G401.6 (cell line): ENCODE data around the gene LMAN1.

Experiments used
- FAIRE-seq: peaks from 2 replicates; lab custom pipeline; 2012; peaks lifted over from hg19 to GRCh38; lab: Jason Lieb, UNC

Gene LMAN1

GRCh38 chr18:59360381-59360780 lies 1.3 kb upstream of the LMAN1 start:
- no peak for FAIRE-seq

GRCh38 chr18:59359576-59359952 lies 499 bp upstream of the LMAN1 start:
- FAIRE-seq = no peak

DNA sequence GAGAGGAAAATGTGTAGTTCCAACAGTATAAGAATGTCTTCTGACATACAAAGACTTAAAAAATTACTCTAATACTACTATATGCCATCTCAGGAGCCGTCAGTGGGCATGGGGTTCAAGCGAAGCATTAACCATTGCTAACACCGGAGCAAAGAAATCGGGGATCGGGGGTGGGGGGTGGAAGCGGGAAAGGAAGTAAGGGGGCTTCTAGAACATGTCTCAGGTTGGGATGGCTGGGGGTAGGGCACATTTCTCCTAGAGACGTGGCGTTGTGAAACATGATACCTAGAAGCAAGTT lies 702 bp downstream of the LMAN1 start:
- no peak for FAIRE-seq

- no peak for FAIRE-seq
Measured at GRCh38 chr18:59357928-59358327, 1.1 kb downstream of the LMAN1 start.

DNA sequence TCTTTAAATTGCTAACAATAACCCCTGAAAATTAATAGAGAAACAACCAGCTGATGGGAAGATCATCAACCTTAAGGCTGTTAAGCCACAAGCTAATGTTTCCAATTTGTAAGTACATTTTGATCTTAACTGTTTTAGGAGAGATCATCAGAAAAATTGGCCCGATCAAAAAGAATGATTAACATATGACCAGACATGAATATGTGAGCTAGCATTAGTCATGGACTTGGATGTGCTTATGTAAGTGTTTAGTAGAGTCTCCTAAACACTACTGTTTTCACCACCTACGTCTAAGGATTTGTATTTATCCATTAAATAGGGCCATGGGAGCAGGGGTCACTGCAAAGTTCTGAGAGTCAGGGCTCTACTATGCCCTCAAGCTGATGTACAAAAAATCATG lies 4.3 kb downstream of the LMAN1 start:
- FAIRE-seq = no peak

- FAIRE-seq = no peak
Measured at GRCh38 chr18:59353079-59353680, 5.9 kb downstream of the LMAN1 start.

DNA sequence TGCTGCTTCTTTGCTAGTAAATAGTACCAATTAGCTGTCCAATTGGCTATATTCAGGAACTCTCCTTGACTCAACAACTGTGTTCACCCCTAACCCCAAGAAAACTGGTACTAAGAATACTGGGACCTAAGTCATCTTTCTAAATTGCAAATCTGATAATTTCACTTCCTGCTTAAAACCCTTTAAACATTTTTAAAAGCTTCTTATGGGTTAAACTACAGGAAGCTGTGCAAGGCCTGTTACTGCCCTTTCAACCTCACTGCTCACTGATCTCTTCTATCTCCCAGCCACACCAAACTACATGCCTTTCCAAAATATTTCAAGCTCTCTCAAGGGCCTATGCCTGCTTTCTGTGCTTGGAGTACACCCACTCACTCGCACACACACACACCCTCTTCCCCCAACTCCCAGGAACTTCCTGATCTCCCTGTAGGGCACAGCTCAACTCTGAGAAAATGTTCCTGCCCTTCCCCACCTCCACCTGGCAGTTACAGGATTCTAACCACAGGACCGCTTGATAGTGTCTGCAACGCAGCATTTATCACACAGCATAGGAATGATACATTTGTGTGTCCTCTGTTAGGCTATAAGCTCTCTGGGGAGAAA lies 6.7 kb downstream of the LMAN1 start:
- FAIRE-seq = no peak

GRCh38 chr18:59345556-59345955 lies 13.5 kb downstream of the LMAN1 start:
- FAIRE-seq = no peak

DNA sequence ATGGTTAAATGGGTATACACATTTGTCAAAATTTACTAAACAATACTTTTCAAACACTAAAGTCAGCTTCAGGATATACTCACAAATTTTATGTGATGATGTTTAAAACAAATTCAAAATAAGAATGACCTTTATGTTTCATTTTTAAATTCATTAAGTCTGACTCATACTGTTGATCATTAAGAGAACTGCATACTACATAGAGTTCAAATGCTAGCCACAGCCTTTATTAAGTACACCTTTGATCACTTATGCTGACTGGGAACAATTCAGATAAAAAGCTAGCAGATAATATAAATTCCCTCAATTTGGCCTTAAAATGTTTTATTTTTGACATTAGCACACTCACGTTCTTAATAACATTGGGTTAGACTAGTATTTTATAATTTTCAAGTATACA lies 14.1 kb downstream of the LMAN1 start:
- no peak for FAIRE-seq

GRCh38 chr18:59343926-59344325 lies 15.1 kb downstream of the LMAN1 start:
- no peak for FAIRE-seq

DNA sequence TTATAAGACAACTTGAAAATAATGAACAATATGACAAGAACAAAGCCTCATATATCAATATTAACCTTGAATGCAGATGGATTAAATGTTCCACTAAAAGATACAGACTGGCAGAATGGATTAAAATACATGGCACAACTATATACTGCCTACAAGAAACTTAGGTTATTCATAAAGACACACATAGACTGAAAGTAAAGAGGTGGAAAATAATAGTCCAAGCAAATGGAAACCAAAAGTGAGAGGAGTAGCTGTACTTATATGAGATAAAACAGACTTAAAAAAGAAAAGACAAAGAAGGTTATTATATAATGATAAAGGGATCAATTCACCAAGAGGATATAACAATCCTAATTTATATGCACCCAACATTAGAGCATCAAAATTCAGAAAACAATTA lies 18.2 kb downstream of the LMAN1 start:
- peak; percentile 37 for FAIRE-seq

DNA sequence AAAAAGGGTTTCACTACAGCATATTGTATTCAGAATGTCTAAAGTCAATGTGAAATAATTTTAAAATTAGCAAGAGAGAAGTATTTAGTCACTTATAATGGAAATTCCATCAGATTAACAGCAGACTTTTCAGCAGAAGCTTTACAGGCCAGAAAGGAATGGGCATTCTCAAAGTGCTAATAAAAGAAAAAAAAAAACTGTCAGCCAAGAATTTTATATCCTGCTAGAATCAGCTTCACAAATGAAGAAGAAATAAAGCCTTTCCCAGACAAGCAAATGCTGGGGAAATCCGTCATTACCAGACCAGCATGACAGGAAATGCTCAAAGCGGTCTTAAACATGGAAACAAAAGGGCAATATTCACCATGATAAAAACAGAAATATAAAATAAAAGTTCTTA lies 18.8 kb downstream of the LMAN1 start:
- FAIRE-seq = no peak

DNA sequence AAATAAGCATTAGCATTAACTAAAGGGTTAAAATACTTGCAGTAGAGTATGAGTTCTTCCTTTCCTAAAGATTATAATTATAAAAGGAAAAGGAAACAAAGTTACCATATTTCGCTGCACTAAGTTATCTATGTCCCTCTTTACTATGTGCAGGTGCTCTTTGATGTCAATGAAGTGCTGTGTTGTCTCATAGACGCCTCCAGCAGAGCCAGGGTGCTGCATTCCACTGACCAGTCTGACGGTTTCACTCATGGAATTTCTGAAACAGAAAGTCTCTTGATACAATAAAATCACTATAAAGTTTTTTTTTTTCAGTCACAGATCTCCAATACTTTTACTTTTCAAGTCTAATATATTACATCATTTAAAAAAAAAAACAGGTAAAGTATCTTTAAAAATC lies 26.1 kb downstream of the LMAN1 start:
- no peak for FAIRE-seq

- FAIRE-seq = no peak
Measured at GRCh38 chr18:59328683-59329082, 30.4 kb downstream of the LMAN1 start.

- FAIRE-seq = no peak
Measured at GRCh38 chr18:59325965-59326364, 33.1 kb downstream of the LMAN1 start.

DNA sequence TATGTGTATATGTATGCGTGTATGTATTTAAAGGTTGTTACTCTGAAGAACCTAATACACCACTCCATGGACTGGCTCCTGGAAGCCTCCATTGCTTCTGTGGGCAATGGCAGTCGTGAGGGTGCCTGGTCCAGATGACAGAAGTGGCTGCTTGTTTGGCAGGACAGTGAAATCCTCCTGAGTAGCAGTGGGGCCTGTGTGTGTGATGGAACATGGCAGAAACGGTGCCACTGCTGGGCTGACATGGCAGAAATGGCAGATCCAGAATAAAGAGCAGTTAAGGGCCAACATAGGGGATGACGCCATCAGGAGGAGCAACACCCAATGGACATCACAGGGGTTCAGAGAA lies 34.5 kb downstream of the LMAN1 start:
- FAIRE-seq = no peak

GRCh38 chr18:59323931-59324622 lies 35.0 kb downstream of the LMAN1 start:
- no peak for FAIRE-seq

GRCh38 chr18:59318460-59319050 lies 40.5 kb downstream of the LMAN1 start, which contains the start of gene CPLX4:
CPLX4 (minus strand) TSS chr18:59318649; CDS start chr18:59318462, 187 bp downstream.
- no peak for FAIRE-seq

- no peak for FAIRE-seq
Measured at GRCh38 chr18:59311631-59312030, 47.4 kb downstream of the LMAN1 start.

- no peak for FAIRE-seq
Measured at GRCh38 chr18:59308938-59309260, 50.2 kb downstream of the LMAN1 start.

DNA sequence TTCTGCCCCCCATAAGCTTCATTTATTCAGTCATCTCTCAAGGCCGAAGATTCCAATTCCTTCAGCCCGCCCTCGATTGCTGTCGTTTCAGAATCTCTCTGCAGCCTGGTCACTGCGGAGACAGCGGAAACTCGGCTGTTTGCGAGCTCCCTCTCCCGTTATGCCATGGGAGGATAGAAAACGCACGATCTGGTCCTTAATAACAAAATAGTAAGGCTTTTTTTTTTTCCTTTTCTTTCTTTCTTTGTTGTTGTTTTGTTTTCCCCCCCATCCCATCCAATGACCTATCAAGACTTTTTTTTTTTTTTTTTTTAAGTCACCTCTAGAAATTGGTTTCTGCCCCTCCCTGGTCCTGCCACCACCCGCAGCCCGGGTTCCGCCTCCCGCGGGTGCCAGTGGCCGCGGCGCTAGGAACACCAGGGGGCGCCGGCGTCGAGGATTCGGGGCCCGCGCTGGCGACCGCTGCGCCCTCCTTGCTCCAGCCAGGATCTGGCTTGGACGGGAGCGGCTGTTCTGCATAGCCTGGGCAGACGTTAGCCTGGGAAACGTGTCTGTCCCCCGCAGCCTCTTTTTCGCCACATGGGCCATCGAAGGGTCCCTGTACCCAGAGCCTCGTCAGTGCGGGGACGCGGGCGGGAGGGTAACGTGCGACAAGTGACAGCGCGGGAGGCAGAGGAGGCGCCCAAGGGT lies 50.7 kb downstream of the LMAN1 start:
- no peak for FAIRE-seq

GRCh38 chr18:59306640-59307039 lies 52.4 kb downstream of the LMAN1 start:
- FAIRE-seq = no peak

GRCh38 chr18:59305295-59305694 lies 53.8 kb downstream of the LMAN1 start:
- no peak for FAIRE-seq
